Activated CD8-positive, alpha-beta memory T cell treated with anti-CD3 and anti-CD28 coated beads, Interleukin-2, amount 10 ng/mL, durations not matched to agents 7 days and 5 days (primary cell): ENCODE data around the gene KIF26B. TPM values are rescaled to one million over a fixed set of nuclear protein-coding genes. Genes with fewer than 3 reads are reported as not detected.

Experiments used
- ATAC-seq: fragments of 150-1000 bp; cut with Tn5 transposase; one replicate; pipeline ENCODE4 v1.10.0; 2021; ENCODE audit warnings: moderate library complexity
- CTCF ChIA-PET: fragments of 350-600 bp; sonication (Branson Sonifier 250); formaldehyde crosslinking; loops from one replicate; lab custom pipeline; 2021; ENCODE audit warnings: antibody characterized with exemption; lab: Charles Lee
- DNase-seq: peaks from one replicate; pipeline ENCODE4 v3.0.0-alpha.2; 2020
- H3K27ac Mint-ChIP-seq: one replicate; pipeline ENCODE4 v1.8.0; 2021; ENCODE audit warnings: mild to moderate bottlenecking, mixed read lengths
- H3K27me3 Mint-ChIP-seq: one replicate; pipeline ENCODE4 v1.8.0; 2021; ENCODE audit warnings: mixed read lengths
- H3K36me3 Mint-ChIP-seq: one replicate; pipeline ENCODE4 v1.8.0; 2021; ENCODE audit warnings: mild to moderate bottlenecking, mixed read lengths
- H3K4me1 Mint-ChIP-seq: one replicate; pipeline ENCODE4 v1.8.0; 2021; ENCODE audit warnings: mixed read lengths
- H3K4me3 Mint-ChIP-seq: one replicate; pipeline ENCODE4 v1.8.0; 2021; ENCODE audit warnings: mild to moderate bottlenecking, moderate library complexity, mixed read lengths
- H3K9me3 Mint-ChIP-seq: one replicate; pipeline ENCODE4 v1.8.0; 2022; ENCODE audit warnings: low read depth, mixed read lengths
- total RNA-seq, 2 experiments: library from RNA; stranded (reverse); gene quantifications; one replicate each; pipeline ENCODE4 v1.2.3, GENCODE V29; 2021

The KIF26B gene
- total RNA-seq, 2 experiments from 2014 or later: 0.28 TPM; not detected in 1

DNA sequence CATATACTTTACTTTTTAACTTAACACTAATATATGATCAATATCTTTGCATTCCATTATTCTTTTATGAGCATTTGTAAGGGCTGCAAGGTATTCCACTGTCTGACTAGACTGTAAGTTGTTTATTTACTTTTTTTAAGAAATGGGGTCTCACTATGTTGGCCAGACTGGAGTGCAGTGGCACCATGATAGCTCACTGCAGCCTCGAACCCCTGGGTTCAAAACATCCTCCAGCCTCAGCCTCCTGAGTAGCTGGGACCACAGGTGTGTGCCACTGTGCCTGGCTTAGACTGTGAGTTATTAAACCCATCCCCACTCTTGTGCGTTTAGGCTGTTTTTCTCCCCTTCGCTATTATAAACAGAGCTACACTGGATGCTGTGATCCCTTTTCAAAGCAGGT, 6.7 kb upstream of the KIF26B start:
- Mint-ChIP-seq H3K9me3 (no peaks in the 10 kb centered on the region), H3K27me3 (peaks cover 35% of the 10 kb centered on the region), H3K36me3 (no peaks in the 10 kb centered on the region), H3K4me1 (peaks cover 3% of the 10 kb centered on the region), H3K27ac (no peak overlapping the region), H3K4me3 (no peak overlapping the region)
- DNase-seq: no peak
- ATAC-seq: no peak
- CTCF ChIA-PET: interaction anchor here (0.7 kb wide), 1 partner anchor 8 kb away, joined by 4 read pairs; no protein-coding TSS in a partner anchor

DNA sequence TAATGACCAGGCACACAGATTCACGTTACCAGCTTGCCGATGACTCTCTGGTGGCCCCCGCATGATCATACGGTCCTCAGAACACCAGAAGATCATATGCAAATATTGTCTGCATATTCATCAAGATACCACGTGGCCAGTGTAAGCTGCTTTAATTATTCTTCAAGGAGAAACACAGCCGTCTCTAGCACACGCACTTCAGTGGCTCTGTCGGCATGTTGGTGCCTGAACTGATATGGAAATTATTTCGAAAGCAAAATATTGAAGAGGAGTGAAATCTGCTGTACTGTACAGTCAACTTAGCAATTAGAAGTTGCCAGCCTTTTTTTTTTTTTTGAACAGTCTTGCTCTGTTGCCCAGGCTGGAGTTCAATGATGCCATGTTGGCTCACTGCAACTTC, 5.9 kb upstream of the KIF26B start:
- peaks cover 43% of the 10 kb centered on the region for H3K27me3 Mint-ChIP-seq

DNA sequence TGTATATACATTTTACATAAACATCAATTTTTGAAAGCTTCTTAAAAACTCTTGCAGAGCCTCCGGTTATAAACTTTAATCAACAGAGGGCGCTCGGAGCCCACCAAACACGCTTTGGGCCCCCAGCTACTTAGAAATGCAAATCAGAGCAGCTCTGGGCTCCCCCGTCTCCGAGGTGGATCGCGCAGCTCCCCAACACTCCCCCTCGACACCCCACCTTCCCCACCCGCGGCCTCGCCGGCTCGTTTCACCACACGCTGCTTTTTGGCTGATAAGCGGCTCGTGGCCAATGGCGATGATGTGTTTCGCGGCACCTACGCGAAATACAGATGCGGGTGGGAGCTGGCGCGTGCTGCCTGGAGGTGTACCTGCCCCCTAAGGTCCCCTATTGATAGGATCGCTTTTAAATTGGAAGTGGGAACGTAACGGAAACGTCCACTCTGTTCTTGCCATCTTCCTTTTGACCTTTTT, 1.7 kb upstream of the KIF26B start:
- ATAC-seq (peak; percentile 17), DNase-seq (peak; percentile 81)
- Mint-ChIP-seq H3K4me1 (peaks cover 27% of the 10 kb centered on the region), H3K9me3 (no peaks in the 10 kb centered on the region), H3K4me3 (peak overlapping the region; percentile 62), H3K27ac (no peak overlapping the region), H3K27me3 (peaks cover 68% of the 10 kb centered on the region), H3K36me3 (no peaks in the 10 kb centered on the region)
- CTCF ChIA-PET: interaction anchor here (0.6 to 2.6 kb wide), 25 partner anchors 12 to 1343 kb away, joined by 3 to 15 read pairs (median 5); no protein-coding TSS in a partner anchor

More for the DNA sequence above, 5.9 kb upstream of the KIF26B start:
- no peak overlapping the region for H3K27ac Mint-ChIP-seq
- CTCF ChIA-PET: interaction anchor here (0.8 kb wide), 1 partner anchor 649 kb away, joined by 3 read pairs; no protein-coding TSS in a partner anchor
- DNase-seq: no peak
- no peak for ATAC-seq
- H3K9me3 Mint-ChIP-seq: no peaks in the 10 kb centered on the region
- peaks cover 11% of the 10 kb centered on the region for H3K4me1 Mint-ChIP-seq
- H3K36me3 Mint-ChIP-seq: no peaks in the 10 kb centered on the region
- no peak overlapping the region for H3K4me3 Mint-ChIP-seq

DNA sequence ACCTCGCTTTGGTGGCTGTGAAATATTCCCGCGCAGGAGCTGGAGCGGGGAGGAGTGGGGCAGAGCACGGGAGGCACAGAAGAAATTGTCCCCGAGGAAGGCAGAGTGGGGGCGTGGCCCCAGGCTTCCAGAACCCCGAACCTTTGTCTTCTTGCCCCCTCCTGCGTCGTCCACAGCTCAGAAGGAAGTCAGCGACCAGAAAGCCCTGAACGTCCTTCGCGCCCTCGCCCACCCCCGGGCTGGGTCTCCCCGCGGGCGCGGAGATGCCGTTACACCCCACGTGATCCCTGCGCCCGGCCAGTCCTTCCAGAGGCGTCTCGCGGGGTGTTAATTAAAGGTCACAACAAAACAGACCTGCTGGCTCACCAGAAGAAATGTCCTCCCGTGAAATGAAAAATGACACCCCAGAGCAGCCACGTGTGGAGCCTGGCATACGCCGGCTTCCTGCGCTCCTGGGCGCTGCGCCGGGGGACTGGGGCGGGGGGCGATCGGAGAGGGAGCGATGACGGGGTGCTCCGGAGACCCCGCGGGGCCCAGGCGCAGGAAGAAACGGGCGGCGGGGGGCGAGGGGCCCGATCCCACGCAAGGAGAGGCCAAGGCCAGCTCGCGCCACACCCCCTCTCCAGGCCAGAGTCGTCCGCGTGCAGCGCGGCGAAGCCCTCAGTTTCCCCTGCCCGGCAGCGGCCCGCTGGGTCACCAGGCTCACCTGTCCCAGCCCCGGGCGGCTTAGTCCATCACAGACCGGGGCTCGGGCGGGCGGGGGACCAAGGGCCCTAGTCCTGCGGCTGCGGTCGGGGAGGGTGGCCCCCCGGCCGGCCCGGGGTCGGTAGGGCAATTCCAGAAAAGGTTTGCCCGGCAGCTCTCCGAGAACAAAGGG, 995 bp upstream of the KIF26B start:
- DNase-seq (no peak), ATAC-seq (no peak)
- H3K4me3 Mint-ChIP-seq: peak overlapping the region; percentile 62
- no peaks in the 10 kb centered on the region for H3K9me3 Mint-ChIP-seq
- CTCF ChIA-PET: interaction anchor here (0.7 to 2.6 kb wide), 22 partner anchors 13 to 1339 kb away, joined by 3 to 15 read pairs (median 6); no protein-coding TSS in a partner anchor
- H3K4me1 Mint-ChIP-seq: peaks cover 27% of the 10 kb centered on the region
- no peaks in the 10 kb centered on the region for H3K36me3 Mint-ChIP-seq
- H3K27me3 Mint-ChIP-seq: peaks cover 71% of the 10 kb centered on the region
- H3K27ac Mint-ChIP-seq: no peak overlapping the region

DNA sequence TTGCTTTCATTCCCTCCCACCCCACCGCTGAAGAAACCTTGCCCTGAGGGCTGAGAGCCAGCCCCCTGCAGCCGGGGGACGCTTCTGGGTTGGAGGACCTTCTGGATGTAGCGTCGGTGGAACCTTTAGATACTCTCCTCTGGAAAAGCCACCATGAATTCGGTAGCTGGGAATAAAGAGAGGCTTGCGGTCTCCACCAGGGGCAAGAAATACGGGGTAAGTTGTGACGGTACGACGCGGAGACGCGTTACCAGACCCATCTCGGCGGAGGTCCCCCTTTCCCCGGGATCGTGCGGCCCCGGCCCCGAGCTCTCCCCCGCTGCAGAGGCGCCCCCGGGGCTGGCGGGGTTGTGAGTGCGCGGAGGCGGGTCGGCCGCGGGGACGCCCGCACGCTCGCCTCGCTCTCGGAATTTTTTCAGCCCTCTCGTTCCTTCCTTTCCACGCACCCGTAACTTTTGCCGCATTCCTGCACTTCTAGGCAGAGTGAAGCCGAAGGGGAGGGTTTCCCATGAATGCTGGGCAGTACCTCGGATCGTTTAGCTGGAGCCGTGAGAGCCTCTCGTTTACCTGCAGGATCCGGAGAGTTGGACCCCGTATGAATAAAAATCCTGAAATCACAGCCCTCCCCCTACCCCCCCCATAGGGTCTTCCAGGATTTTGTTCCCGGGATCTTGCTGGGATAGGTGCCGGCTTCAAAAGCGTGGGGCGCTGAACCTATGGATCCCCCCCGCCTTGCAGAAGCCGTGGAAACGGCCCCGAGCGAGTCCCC, 671 bp downstream of the KIF26B start:
- no peak for DNase-seq

DNA sequence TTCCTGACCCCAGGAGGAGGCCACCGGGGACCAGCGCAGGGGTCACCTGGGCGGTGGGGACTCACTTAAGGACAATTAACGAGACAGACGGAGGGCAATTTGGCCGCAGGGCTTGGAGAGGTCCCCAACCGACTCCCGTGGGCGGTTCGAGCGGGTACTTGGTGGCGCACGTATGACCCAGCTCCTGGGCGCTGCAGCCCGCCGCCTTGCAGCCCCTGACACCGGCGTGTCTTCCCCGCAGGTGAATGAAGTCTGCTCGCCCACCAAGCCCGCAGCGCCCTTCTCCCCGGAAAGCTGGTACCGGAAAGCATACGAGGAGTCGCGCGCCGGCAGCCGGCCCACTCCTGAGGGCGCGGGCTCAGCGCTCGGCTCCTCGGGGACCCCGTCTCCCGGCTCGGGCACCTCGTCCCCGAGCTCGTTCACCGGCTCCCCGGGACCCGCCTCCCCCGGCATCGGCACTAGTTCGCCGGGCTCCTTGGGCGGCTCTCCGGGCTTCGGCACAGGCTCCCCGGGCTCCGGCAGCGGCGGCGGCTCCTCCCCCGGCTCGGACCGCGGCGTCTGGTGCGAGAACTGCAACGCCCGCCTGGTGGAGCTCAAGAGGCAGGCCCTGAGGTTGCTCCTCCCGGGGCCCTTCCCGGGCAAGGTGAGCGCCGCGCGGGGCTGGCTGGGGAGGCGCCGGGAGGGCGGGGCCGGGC, 1.4 kb downstream of the KIF26B start:
- Mint-ChIP-seq H3K4me3 (peak overlapping the region; percentile 65), H3K27ac (no peak overlapping the region), H3K9me3 (peaks cover 2% of the 10 kb centered on the region), H3K4me1 (peaks cover 27% of the 10 kb centered on the region), H3K27me3 (peaks cover 70% of the 10 kb centered on the region), H3K36me3 (no peaks in the 10 kb centered on the region)
- ATAC-seq: peak; percentile 96
- CTCF ChIA-PET: interaction anchor here (0.7 to 3.7 kb wide), 15 partner anchors 8 to 1342 kb away, joined by 3 to 20 read pairs (median 3); no protein-coding TSS in a partner anchor
- peak; percentile 89 for DNase-seq

More for the DNA sequence above, 671 bp downstream of the KIF26B start:
- peak overlapping the region; percentile 65 for H3K4me3 Mint-ChIP-seq
- H3K27ac Mint-ChIP-seq: no peak overlapping the region
- peaks cover 27% of the 10 kb centered on the region for H3K4me1 Mint-ChIP-seq
- H3K9me3 Mint-ChIP-seq: peaks cover 2% of the 10 kb centered on the region
- CTCF ChIA-PET: interaction anchor here (1.0 to 3.7 kb wide), 12 partner anchors 10 to 1343 kb away, joined by 3 to 20 read pairs (median 3); no protein-coding TSS in a partner anchor
- no peaks in the 10 kb centered on the region for H3K36me3 Mint-ChIP-seq
- peaks cover 77% of the 10 kb centered on the region for H3K27me3 Mint-ChIP-seq
- ATAC-seq: no peak

DNA sequence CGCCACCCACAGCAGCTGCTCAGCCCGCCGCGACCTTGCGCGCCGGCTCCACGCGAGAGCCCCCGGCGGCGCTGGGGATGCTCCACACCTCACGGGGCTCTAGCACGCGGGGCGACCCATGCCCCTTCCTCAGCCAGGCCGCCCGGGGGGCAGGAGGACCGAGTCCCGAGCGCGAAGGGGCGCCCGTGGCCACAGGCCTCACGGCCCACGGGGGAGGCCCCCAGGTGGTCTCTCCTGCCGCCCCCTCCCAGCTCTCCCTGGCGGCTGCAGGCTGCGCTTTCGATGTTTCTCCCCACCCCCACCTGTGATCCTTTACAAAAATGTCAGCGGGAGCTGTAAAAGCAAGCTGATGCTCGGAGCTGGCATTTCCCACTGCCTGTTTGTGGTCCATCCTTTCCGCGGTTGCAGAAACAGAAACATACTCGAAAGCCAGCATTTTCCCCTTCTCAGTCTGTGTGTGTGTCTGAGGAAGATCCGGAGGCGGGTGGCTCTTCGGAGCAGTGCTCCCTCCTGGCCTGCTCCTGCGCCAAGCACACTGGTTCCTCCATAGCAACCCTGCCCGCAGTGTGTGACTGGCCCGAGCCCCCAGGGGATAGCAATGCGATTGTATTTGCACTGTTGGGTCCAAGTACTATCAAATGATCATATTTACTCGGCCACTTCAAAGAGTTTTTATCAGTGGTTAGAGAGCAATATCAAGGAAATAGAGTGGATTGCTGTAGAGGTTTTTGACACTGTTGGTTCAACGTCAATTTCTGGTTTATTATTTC, 2.1 kb downstream of the KIF26B start:
- CTCF ChIA-PET: interaction anchor here (0.6 to 3.7 kb wide), 14 partner anchors 9 to 1339 kb away, joined by 3 to 20 read pairs (median 4); no protein-coding TSS in a partner anchor
- Mint-ChIP-seq H3K9me3 (peaks cover 2% of the 10 kb centered on the region), H3K36me3 (no peaks in the 10 kb centered on the region), H3K4me1 (peaks cover 27% of the 10 kb centered on the region), H3K27me3 (peaks cover 63% of the 10 kb centered on the region), H3K4me3 (peak overlapping the region; percentile 55), H3K27ac (no peak overlapping the region)
- ATAC-seq (no peak), DNase-seq (no peak)

DNA sequence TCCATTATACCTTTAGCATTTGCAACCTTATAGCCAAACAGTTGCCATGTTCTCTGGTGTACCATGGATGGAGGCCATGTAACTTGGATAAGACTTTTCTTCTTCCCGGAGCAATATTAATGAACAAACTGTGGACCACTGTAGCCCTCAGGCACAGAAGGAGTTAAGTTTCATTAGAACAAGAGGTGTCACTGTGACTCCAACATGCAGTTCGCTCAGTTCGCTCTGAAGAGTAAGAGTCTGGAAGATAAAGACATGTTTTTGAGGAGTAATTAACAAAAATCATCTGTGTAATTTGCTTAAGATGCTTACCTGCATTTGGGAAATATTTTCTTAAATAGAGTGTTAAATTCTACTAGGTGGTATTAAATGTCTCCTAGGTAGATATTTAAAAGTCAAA, 4.1 kb downstream of the KIF26B start:
- CTCF ChIA-PET: no interaction called here
- DNase-seq: no peak
- H3K4me1 Mint-ChIP-seq: peaks cover 16% of the 10 kb centered on the region

DNA sequence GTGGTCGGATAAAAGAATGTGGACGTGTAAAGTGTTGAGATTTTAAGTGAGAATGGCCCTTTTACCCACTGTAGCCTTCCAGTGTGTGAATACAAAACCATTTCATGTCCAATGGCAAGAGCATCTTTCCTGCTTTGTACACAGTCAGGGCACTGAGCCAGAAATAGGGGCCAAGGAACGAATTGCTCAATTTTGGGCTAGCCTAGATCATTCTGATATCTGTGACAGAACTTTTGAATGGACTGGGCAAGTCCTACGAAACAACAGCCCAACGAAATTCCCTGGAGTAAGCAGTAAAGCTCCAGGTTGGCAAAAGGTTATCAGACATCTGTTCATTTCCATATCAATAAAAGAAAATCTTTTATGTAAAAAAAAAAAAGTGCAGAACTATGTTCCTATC, 5.5 kb downstream of the KIF26B start:
- peaks cover 2% of the 10 kb centered on the region for H3K9me3 Mint-ChIP-seq
- peaks cover 48% of the 10 kb centered on the region for H3K27me3 Mint-ChIP-seq
- no peak overlapping the region for H3K27ac Mint-ChIP-seq
- no peak overlapping the region for H3K4me3 Mint-ChIP-seq
- DNase-seq (no peak), ATAC-seq (no peak)
- no peaks in the 10 kb centered on the region for H3K36me3 Mint-ChIP-seq
- H3K4me1 Mint-ChIP-seq: peaks cover 10% of the 10 kb centered on the region
- CTCF ChIA-PET: no interaction called here

More for the DNA sequence above, 4.1 kb downstream of the KIF26B start:
- H3K36me3 Mint-ChIP-seq: no peaks in the 10 kb centered on the region
- no peak overlapping the region for H3K4me3 Mint-ChIP-seq
- no peak for ATAC-seq
- H3K27me3 Mint-ChIP-seq: peaks cover 50% of the 10 kb centered on the region
- no peak overlapping the region for H3K27ac Mint-ChIP-seq
- H3K9me3 Mint-ChIP-seq: peaks cover 2% of the 10 kb centered on the region

DNA sequence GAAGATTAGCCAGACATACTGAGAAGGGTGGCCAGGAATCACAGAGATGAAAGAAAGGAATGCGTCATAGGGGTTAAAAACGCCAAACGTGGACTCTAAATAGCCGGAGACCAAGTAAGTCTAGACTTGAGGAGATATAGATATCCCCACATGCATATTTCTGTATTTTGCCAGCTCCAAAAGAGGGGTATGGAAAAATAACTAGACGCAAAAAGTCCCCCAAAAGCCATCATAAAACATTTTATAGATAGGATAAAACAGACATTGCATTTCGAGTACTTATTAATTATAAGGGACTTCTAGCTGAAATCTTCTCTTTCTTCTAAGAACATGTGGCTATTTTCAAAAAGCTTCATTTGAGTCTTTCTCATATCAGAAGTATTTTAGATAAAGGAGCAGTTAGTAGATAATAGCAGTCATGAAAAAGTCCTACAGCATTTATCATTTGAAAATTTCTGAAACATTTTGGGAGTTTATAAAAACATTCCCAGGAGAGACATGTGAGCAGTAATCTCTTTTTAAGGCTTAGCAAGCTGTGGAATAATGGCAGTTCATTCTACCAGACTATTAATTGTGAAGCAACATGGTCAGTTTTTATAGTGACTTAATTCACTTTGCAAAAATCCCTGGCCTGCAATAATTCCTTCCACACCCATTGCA, 6.1 kb downstream of the KIF26B start:
- no peak for ATAC-seq
- H3K27me3 Mint-ChIP-seq: peaks cover 46% of the 10 kb centered on the region
- CTCF ChIA-PET: no interaction called here
- no peak overlapping the region for H3K27ac Mint-ChIP-seq
- no peak overlapping the region for H3K4me3 Mint-ChIP-seq
- peaks cover 2% of the 10 kb centered on the region for H3K9me3 Mint-ChIP-seq
- peaks cover 6% of the 10 kb centered on the region for H3K4me1 Mint-ChIP-seq
- H3K36me3 Mint-ChIP-seq: no peaks in the 10 kb centered on the region
- no peak for DNase-seq

DNA sequence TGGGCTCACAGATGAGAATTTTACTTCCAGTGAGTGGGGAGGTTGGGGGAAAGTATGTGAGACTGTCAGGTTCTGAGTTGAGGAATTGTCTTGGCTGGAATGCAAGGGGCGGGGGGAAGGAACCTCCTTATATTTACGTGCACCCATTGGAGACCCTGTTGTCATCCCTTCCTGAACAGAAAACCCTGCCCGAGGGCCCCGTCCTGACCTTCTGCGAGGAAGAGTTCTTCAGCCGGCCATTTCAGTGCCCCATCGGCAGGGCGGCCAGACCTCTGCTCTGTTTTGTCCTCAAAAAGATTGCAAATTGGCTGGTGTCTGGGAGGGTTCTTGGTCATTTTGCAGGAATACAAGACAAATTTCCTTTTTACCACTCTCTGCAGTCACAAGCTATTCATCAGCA, 7.1 kb downstream of the KIF26B start:
- CTCF ChIA-PET: no interaction called here
- Mint-ChIP-seq H3K9me3 (peaks cover 2% of the 10 kb centered on the region), H3K4me1 (peaks cover 5% of the 10 kb centered on the region), H3K27ac (no peak overlapping the region), H3K36me3 (no peaks in the 10 kb centered on the region), H3K27me3 (peaks cover 51% of the 10 kb centered on the region), H3K4me3 (no peak overlapping the region)
- no peak for DNase-seq
- no peak for ATAC-seq
